ENCODE measurements around the gene ZFAND2B. TPM values are rescaled to one million over a fixed set of nuclear protein-coding genes. Genes with fewer than 3 reads are reported as not detected.

The ZFAND2B gene
- polyA plus RNA-seq, 1 donor from 2014 or later = 73.6 TPM

- TF ChIP-seq POLR2AphosphoS5 (IDR thresholded peaks at IDR 0.05) (peak; percentile 49), CTCF (IDR thresholded peaks at IDR 0.05; ENCODE audit: poor library complexity, severe bottlenecking) (no peak), MXI1 (conservative IDR thresholded peaks at IDR 0.05; ENCODE audit: poor library complexity, severe bottlenecking) (peak; percentile 68), REST (IDR thresholded peaks at IDR 0.05; ENCODE audit: borderline replicate concordance) (no peak), RAD21 (conservative IDR thresholded peaks at IDR 0.05) (peak; percentile 18), EP300 (conservative IDR thresholded peaks at IDR 0.05; ENCODE audit: poor library complexity, severe bottlenecking) (peak; percentile 27)
Observed at GRCh38 chr2:219176818-219177551, 29.6 kb upstream of the ZFAND2B start, which contains the start of gene CNPPD1. TSS of gene CNPPD1 (minus strand) at chr2:219176925. CDS start at chr2:219176828, 97 bp downstream.

GRCh38 chr2:219177552-219178376 is 28.8 kb upstream of the ZFAND2B start, which contains the start of gene RETREG2:
TSS of gene RETREG2 (plus strand) at chr2:219178275. CDS start at chr2:219178353, 78 bp downstream.
- peaks cover 6% of the 10 kb centered on the region for H3K36me3 ChIP-seq (ENCODE audit: insufficient read depth, low read length)
- H3K79me2 ChIP-seq (replicated peaks; ENCODE audit: insufficient read depth, low read length) = peaks cover 18% of the 10 kb centered on the region

More at GRCh38 chr2:219176818-219177551, 29.6 kb upstream of the ZFAND2B start, which contains the start of gene CNPPD1:
- Histone ChIP-seq H3K27ac (ENCODE audit: low read length) (peak within 1 kb of the TSS; percentile 81), H3F3A (ENCODE audit: insufficient read depth, low read length, poor library complexity, severe bottlenecking) (peaks cover 3% of the 10 kb centered on the region), H4K20me1 (ENCODE audit: insufficient read depth) (no peaks in the 10 kb centered on the region), H3K9ac (ENCODE audit: low read length) (peak within 1 kb of the TSS; percentile 90), H3K9me2 (ENCODE audit: insufficient read depth, low read length) (no peaks in the 10 kb centered on the region), H3K79me2 (replicated peaks; ENCODE audit: insufficient read depth, low read length) (peaks cover 18% of the 10 kb centered on the region), H2AFZ (ENCODE audit: low read depth, low read length) (peak within 1 kb of the TSS; percentile 71), H3K36me3 (ENCODE audit: insufficient read depth, low read length) (peaks cover 6% of the 10 kb centered on the region), H3K9me3 (ENCODE audit: low read length) (no peaks in the 10 kb centered on the region), H3K4me2 (ENCODE audit: low read length) (peak within 1 kb of the TSS; percentile 98), H3K27me3 (ENCODE audit: insufficient read depth, low read depth, low read length) (no peaks in the 10 kb centered on the region), H3K4me3 (ENCODE audit: low read length) (peak within 1 kb of the TSS; percentile 96)

More at GRCh38 chr2:219177552-219178376, 28.8 kb upstream of the ZFAND2B start, which contains the start of gene RETREG2:
- H3K27ac ChIP-seq (ENCODE audit: low read length) = peak within 1 kb of the TSS; percentile 81
- peak within 1 kb of the TSS; percentile 90 for H3K9ac ChIP-seq (ENCODE audit: low read length)
- H3K9me3 ChIP-seq (ENCODE audit: low read length) = no peaks in the 10 kb centered on the region
- peak within 1 kb of the TSS; percentile 71 for H2AFZ ChIP-seq (ENCODE audit: low read depth, low read length)
- H3F3A ChIP-seq (ENCODE audit: insufficient read depth, low read length, poor library complexity, severe bottlenecking) = peaks cover 3% of the 10 kb centered on the region
- H3K27me3 ChIP-seq (ENCODE audit: insufficient read depth, low read depth, low read length) = no peaks in the 10 kb centered on the region
- TF ChIP-seq CTCF (IDR thresholded peaks at IDR 0.05; ENCODE audit: poor library complexity, severe bottlenecking) = peak; percentile 65
- no peak for TF ChIP-seq RAD21 (conservative IDR thresholded peaks at IDR 0.05)
- TF ChIP-seq SMC3 (conservative IDR thresholded peaks at IDR 0.05; ENCODE audit: poor library complexity) = peak; percentile 39
- TF ChIP-seq EZH2 (IDR thresholded peaks at IDR 0.05; ENCODE audit: borderline replicate concordance, insufficient read depth, low read length, poor library complexity, severe bottlenecking) = no peak
- peak; percentile 83 for TF ChIP-seq POLR2AphosphoS5 (IDR thresholded peaks at IDR 0.05)
- TF ChIP-seq EP300 (conservative IDR thresholded peaks at IDR 0.05; ENCODE audit: poor library complexity, severe bottlenecking) = peak; percentile 40
- TF ChIP-seq REST (IDR thresholded peaks at IDR 0.05; ENCODE audit: borderline replicate concordance) = no peak
- peak within 1 kb of the TSS; percentile 96 for H3K4me3 ChIP-seq (ENCODE audit: low read length)
- H3K9me2 ChIP-seq (ENCODE audit: insufficient read depth, low read length) = no peaks in the 10 kb centered on the region
- no peaks in the 10 kb centered on the region for H4K20me1 ChIP-seq (ENCODE audit: insufficient read depth)
- H3K4me2 ChIP-seq (ENCODE audit: low read length) = peak within 1 kb of the TSS; percentile 100
